OCI-LY3 (cell line): Measurements from ENCODE around the gene WWOX.

ENCODE experiments used
- H2AFZ ChIP-seq: fragments of 200-600, 300-600 bp; shearing (Covaris generic); 2 replicates; pipeline ENCODE4 v1.6.0; 2014; ENCODE audit warnings: antibody characterized with exemption, low read depth, low read length
- H3K27ac ChIP-seq: fragments of 200-600, 300-600 bp; sonication (generic); 2 replicates; pipeline ENCODE4 v1.5.1; 2014; ENCODE audit warnings: mild to moderate bottlenecking, low read length, moderate library complexity, mixed read lengths
- H3K27me3 ChIP-seq: fragments of 200-600, 300-600 bp; sonication (generic); 2 replicates; pipeline ENCODE4 v1.6.1; 2014; ENCODE audit warnings: low read depth, low read length, mixed read lengths
- H3K36me3 ChIP-seq: fragments of 200-600, 300-600 bp; sonication (generic); replicated peaks from 2 replicates; pipeline ENCODE3; 2014; ENCODE audit warnings: low read depth, low read length, mixed read lengths
- H3K4me1 ChIP-seq: fragments of 300-600, 200-600 bp; sonication (generic); 2 replicates; pipeline ENCODE4 v1.6.1; 2014; ENCODE audit warnings: low read length, mixed read lengths
- H3K4me2 ChIP-seq: fragments of 200-600, 300-600 bp; sonication (generic); 2 replicates; pipeline ENCODE4 v1.6.1; 2014; ENCODE audit warnings: low read length, mixed read lengths
- H3K4me3 ChIP-seq: fragments of 300-600, 200-600 bp; sonication (generic); 2 replicates; pipeline ENCODE4 v1.5.1; 2014; ENCODE audit warnings: antibody characterized with exemption, mild to moderate bottlenecking, low read length, moderate library complexity
- H3K79me2 ChIP-seq: fragments of 300-600, 200-600 bp; shearing (Covaris generic); 2 replicates; pipeline ENCODE4 v1.6.1; 2014; ENCODE audit warnings: mild to moderate bottlenecking, low read length, mixed read lengths
- H3K9ac ChIP-seq: fragments of 300-600, 200-600 bp; shearing (Covaris generic); 2 replicates; pipeline ENCODE4 v1.6.0; 2014; ENCODE audit warnings: mild to moderate bottlenecking, low read length, moderate library complexity
- H3K9me3 ChIP-seq: fragments of 200-600, 300-600 bp; shearing (Covaris generic); 2 replicates; pipeline ENCODE4 v1.6.1; 2014; ENCODE audit warnings: low read length, mixed read lengths; ENCODE audit not compliant: insufficient read depth
- H4K20me1 ChIP-seq: fragments of 200-600, 300-600 bp; sonication (generic); 2 replicates; pipeline ENCODE4 v1.6.1; 2016; ENCODE audit warnings: low read length, mixed read lengths; ENCODE audit not compliant: insufficient read depth
- EZH2phosphoT487 ChIP-seq: fragments of 200-600 bp; shearing (Covaris generic); IDR thresholded peaks from 2 replicates; pipeline ENCODE4 v1.6.1; 2018; ENCODE audit warnings: antibody characterized with exemption, mixed run types, low read depth
- TF ChIP-seq, protein P1 (sequence below): fragments of 200-600, 300-600 bp; sonication (generic); IDR thresholded peaks from 2 replicates; pipeline ENCODE4 v1.5.1; 2014; ENCODE audit warnings: antibody characterized with exemption, low read length, low read depth

Gene WWOX

DNA sequence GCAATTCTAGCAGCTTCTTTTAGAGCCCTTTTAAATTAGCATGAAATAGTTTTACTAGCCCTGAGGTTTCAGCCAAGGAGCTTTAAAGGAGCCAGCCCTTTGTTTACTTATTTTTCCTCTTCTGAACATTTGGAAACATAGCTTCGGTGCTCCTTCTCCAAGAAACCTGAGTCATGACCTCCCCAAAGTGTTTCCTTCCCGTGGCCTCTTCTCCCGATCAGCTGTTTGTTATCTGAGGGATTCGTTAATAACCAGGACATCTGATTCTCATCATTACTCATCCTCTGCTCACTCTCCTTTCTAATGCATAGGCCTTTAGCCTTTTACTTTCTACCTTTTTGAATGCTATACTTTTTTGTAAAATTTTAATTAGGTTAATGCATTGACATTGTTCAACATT, 204.5 kb downstream of the WWOX start:
- TF ChIP-seq, protein P1, sequence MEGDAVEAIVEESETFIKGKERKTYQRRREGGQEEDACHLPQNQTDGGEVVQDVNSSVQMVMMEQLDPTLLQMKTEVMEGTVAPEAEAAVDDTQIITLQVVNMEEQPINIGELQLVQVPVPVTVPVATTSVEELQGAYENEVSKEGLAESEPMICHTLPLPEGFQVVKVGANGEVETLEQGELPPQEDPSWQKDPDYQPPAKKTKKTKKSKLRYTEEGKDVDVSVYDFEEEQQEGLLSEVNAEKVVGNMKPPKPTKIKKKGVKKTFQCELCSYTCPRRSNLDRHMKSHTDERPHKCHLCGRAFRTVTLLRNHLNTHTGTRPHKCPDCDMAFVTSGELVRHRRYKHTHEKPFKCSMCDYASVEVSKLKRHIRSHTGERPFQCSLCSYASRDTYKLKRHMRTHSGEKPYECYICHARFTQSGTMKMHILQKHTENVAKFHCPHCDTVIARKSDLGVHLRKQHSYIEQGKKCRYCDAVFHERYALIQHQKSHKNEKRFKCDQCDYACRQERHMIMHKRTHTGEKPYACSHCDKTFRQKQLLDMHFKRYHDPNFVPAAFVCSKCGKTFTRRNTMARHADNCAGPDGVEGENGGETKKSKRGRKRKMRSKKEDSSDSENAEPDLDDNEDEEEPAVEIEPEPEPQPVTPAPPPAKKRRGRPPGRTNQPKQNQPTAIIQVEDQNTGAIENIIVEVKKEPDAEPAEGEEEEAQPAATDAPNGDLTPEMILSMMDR = no peak
- no peak for TF ChIP-seq EZH2phosphoT487
- Histone ChIP-seq H3K4me2 (no peak overlapping the region), H3K36me3 (no peaks in the 10 kb centered on the region), H3K27me3 (no peaks in the 10 kb centered on the region), H3K27ac (no peak overlapping the region), H3K9me3 (no peaks in the 10 kb centered on the region), H3K4me1 (no peaks in the 10 kb centered on the region), H3K9ac (no peak overlapping the region), H3K79me2 (no peaks in the 10 kb centered on the region), H4K20me1 (no peaks in the 10 kb centered on the region), H2AFZ (no peak overlapping the region), H3K4me3 (no peak overlapping the region)

DNA sequence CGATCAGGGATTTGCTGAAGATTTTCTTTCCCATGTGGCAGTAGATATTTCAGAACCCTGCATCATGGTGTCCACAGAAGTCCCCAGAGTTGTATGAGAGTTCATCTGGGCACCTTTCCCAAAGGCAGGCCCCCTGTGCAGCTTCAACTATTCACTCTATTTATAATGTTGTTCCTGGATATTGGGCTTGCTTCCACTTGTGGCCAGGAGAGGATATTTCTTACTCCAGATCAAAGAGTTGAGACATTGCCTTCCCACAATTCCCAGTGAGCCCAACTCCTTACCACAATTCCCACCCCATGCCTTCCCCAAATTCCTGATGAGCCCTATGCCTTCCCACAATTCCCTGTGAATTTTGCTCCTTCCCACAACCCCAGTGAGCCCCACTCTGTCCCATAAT, 206.9 kb downstream of the WWOX start:
- no peak overlapping the region for H3K9ac ChIP-seq
- no peak for TF ChIP-seq EZH2phosphoT487
- TF ChIP-seq, protein P1 = no peak
- no peak overlapping the region for H3K4me3 ChIP-seq
- H3K4me1 ChIP-seq = no peaks in the 10 kb centered on the region
- H2AFZ ChIP-seq = no peak overlapping the region
- H3K27me3 ChIP-seq = no peaks in the 10 kb centered on the region
- H3K79me2 ChIP-seq = no peaks in the 10 kb centered on the region
- H3K27ac ChIP-seq = no peak overlapping the region
- H4K20me1 ChIP-seq = no peaks in the 10 kb centered on the region
- H3K9me3 ChIP-seq = no peaks in the 10 kb centered on the region
- no peaks in the 10 kb centered on the region for H3K36me3 ChIP-seq
- H3K4me2 ChIP-seq = no peak overlapping the region

DNA sequence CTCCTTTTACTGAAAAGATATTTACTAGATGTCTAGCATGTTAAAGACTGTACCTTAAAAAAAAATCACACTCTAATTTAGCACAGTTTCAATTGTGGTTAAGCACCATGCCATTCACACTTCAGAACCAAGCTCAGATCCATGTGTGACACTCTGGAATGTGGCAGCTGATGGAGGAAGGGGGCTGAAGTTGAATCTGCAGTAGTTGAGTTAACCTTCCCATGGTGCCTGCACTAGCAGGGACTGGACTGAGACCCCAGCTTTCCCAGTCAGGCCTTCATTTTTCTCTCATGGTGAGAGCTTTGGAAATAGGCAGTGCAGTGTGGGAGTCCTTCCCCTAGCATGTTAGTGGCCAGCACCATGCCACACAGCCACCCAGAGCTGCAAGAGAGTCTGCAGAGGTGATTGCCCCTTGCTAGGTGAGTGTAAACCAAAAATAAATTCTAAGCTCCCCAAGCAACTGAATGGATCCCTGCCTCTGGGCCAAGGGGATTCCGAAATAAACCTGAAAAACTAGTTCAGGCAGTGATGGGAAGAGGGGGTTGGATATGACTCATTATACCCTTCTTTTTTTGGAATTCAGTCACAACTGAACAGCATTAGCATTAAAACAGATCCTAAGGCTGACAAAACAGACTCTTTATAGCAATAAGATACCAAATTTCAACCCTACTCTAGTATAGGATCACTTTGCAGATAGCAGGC, 208.5 kb downstream of the WWOX start:
- H3K4me2 ChIP-seq = no peak overlapping the region
- no peak overlapping the region for H2AFZ ChIP-seq
- TF ChIP-seq, protein P1 = no peak
- no peak for TF ChIP-seq EZH2phosphoT487
- H3K9me3 ChIP-seq = no peaks in the 10 kb centered on the region
- no peaks in the 10 kb centered on the region for H3K36me3 ChIP-seq
- no peaks in the 10 kb centered on the region for H3K79me2 ChIP-seq
- H3K27ac ChIP-seq = no peak overlapping the region
- no peak overlapping the region for H3K9ac ChIP-seq
- H3K27me3 ChIP-seq = no peaks in the 10 kb centered on the region
- no peaks in the 10 kb centered on the region for H4K20me1 ChIP-seq
- H3K4me3 ChIP-seq = no peak overlapping the region
- no peaks in the 10 kb centered on the region for H3K4me1 ChIP-seq

DNA sequence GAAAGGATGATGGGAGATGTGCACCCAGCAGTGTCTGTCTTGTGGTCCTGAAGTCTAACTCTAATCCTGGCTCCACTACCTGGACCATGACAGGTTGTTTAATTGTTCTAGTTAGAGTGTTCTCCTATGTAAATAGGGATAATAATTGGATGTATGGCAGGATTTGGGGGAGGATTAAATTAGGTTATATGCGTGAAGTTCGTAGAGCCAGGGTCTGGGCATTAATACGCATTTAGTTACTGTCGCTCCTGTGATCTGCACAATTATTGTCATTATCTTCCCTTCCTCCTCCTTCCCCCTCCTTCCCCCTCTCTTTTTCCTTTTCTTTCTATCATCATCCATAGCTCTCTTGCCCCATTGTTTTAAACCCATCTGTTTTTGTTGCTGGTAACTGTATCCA, 210.3 kb downstream of the WWOX start:
- TF ChIP-seq, protein P1 = no peak
- H3K27ac ChIP-seq = no peak overlapping the region
- H3K4me3 ChIP-seq = no peak overlapping the region
- H3K4me1 ChIP-seq = no peaks in the 10 kb centered on the region
- H3K27me3 ChIP-seq = no peaks in the 10 kb centered on the region
- H2AFZ ChIP-seq = no peak overlapping the region
- no peaks in the 10 kb centered on the region for H4K20me1 ChIP-seq
- no peaks in the 10 kb centered on the region for H3K79me2 ChIP-seq
- H3K9me3 ChIP-seq = no peaks in the 10 kb centered on the region
- no peak overlapping the region for H3K4me2 ChIP-seq
- no peaks in the 10 kb centered on the region for H3K36me3 ChIP-seq
- H3K9ac ChIP-seq = no peak overlapping the region
